Breast epithelium (tissue), 4 donors: ENCODE data around the gene POGLUT2. TPM values are rescaled to one million over a fixed set of nuclear protein-coding genes. Genes with fewer than 3 reads are reported as not detected.

Experiments used
- DNase-seq, 2 donors: peaks; one replicate each; pipeline ENCODE4 v3.0.0-alpha.2; 2019; ENCODE audit warnings: low spot score in 2 of 2
- H3K27ac ChIP-seq, 2 donors: fragments of 200-600 bp; sonication (generic) in 1 of 2; one replicate each; pipeline ENCODE4 v1.5.1; 2016 to 2019; ENCODE audit warnings: mild to moderate bottlenecking in 1 of 2
- H3K27me3 ChIP-seq, 2 donors: fragments of 200-600 bp; sonication (generic) in 1 of 2; one replicate each; pipeline versions ENCODE4 v1.5.1 to v1.6.0; 2017 to 2019; ENCODE audit warnings: control low read depth in 1 of 2, mild to moderate bottlenecking in 1 of 2
- H3K36me3 ChIP-seq: fragments of 200-600 bp; one replicate; pipeline ENCODE4 v1.5.1; 2019
- H3K4me1 ChIP-seq, 2 donors: fragments of 200-600 bp; sonication (generic); one replicate each; pipeline ENCODE4 v1.5.1; 2016 to 2019; ENCODE audit warnings: control low read depth in 1 of 2
- H3K4me3 ChIP-seq, 3 donors: fragments of 200-600 bp; sonication (generic); 1 replicate in 2 of 3; 2 replicates in 1 of 3; pipeline ENCODE4 v1.5.1; 2016 to 2019; ENCODE audit warnings: mild to moderate bottlenecking in 3 of 3, moderate library complexity in 2 of 3
- H3K9me3 ChIP-seq, 2 donors: fragments of 200-600 bp; sonication (generic) in 1 of 2; one replicate each; pipeline ENCODE4 v1.5.1; 2016 to 2019; ENCODE audit warnings: control low read depth in 1 of 2
- POLR2A ChIP-seq: fragments of 450-650 bp; IDR thresholded peaks from one replicate; pipeline ENCODE4 v1.6.1; 2016; ENCODE audit warnings: antibody characterized with exemption, mild to moderate bottlenecking, moderate library complexity
- POLR2AphosphoS5 ChIP-seq, 3 donors: sonication (generic); formaldehyde crosslinking; IDR thresholded peaks; one replicate each; pipeline ENCODE4 v1.6.1; 2017; ENCODE audit warnings: antibody characterized with exemption in 3 of 3
- intact Hi-C: fragments of 100-400 bp; cut with DNase I; formaldehyde crosslinking; loops from one replicate; pipeline ENCODE4 v1.15.1; 2023; ENCODE audit warnings: low total_unique reads
- total RNA-seq, 3 donors: library from RNA; depleted of rRNA; stranded (reverse); fragments of >200 nt; gene quantifications; one replicate each; pipeline ENCODE4 v1.1.0, GENCODE V29; 2016
- TF ChIP-seq, protein P1 (sequence below), 3 donors: fragments of 450-650 bp; IDR thresholded peaks; one replicate each; pipeline ENCODE4 v1.5.1; 2016 to 2017; ENCODE audit warnings: antibody characterized with exemption in 3 of 3, mild to moderate bottlenecking in 3 of 3, moderate library complexity in 3 of 3

Gene POGLUT2
- total RNA-seq, 3 donors from 2014 or later, result 3.2 to 5.9 (median 5.9) TPM

DNA sequence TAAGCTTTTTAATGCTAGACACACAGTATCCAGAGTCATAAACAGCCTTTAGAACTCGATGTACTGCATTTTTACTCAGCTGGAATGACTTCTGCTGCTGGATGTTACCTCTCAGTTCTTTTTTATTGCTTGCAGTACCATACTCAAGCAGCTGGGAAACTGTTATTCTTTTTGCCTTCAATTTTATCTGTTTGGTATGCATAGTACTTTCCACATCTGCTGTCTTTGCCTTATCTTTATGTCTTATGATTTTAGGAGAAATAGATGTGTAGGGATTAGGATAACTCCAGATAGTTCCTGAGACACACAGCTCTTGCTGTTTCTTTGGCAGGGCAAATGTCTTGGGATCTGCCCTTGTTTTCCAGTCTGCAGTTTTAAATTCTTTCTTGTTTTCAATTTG, 56.7 kb downstream of the POGLUT2 start:
- DNase-seq, result no peak
- intact Hi-C loops, result no loop called here
- no peak for TF ChIP-seq POLR2AphosphoS5 (IDR thresholded peaks at IDR 0.05)
- TF ChIP-seq POLR2A, result no peak
- TF ChIP-seq, protein P1, sequence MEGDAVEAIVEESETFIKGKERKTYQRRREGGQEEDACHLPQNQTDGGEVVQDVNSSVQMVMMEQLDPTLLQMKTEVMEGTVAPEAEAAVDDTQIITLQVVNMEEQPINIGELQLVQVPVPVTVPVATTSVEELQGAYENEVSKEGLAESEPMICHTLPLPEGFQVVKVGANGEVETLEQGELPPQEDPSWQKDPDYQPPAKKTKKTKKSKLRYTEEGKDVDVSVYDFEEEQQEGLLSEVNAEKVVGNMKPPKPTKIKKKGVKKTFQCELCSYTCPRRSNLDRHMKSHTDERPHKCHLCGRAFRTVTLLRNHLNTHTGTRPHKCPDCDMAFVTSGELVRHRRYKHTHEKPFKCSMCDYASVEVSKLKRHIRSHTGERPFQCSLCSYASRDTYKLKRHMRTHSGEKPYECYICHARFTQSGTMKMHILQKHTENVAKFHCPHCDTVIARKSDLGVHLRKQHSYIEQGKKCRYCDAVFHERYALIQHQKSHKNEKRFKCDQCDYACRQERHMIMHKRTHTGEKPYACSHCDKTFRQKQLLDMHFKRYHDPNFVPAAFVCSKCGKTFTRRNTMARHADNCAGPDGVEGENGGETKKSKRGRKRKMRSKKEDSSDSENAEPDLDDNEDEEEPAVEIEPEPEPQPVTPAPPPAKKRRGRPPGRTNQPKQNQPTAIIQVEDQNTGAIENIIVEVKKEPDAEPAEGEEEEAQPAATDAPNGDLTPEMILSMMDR (IDR thresholded peaks at IDR 0.05), result no peak

More for the DNA sequence above, 56.7 kb downstream of the POGLUT2 start:
- H3K9me3 ChIP-seq, result peaks cover 0 to 28% of the 10 kb centered on the region in 2 donors
- H3K27ac ChIP-seq, result no peak overlapping the region
- no peak overlapping the region for H3K4me3 ChIP-seq
- no peaks in the 10 kb centered on the region for H3K4me1 ChIP-seq
- no peaks in the 10 kb centered on the region for H3K27me3 ChIP-seq
- no peaks in the 10 kb centered on the region for H3K36me3 ChIP-seq

Other genes with a start within 250 kb of the POGLUT2 start
- gene TPP2, start 202.0 kb downstream of the POGLUT2 start, total RNA-seq, result 10 to 100 TPM; 50.2 to 62.9 (median 51.8) TPM
- gene METTL21C, start 103.9 kb downstream of the POGLUT2 start, total RNA-seq, result not detected
- gene TEX30, start 25.2 kb downstream of the POGLUT2 start, total RNA-seq, result 10 to 100 TPM in 1 of 3 donors, 1 to 10 TPM in 2; 8.3 to 11.8 (median 9.3) TPM
- gene BIVM, start 143 bp upstream of the POGLUT2 start, total RNA-seq, result 10 to 100 TPM; 15.2 to 29.6 (median 27.2) TPM
- 10 to 100 TPM; 76.0 to 85.0 (median 77.6) TPM for gene ERCC5, start 47.1 kb upstream of the POGLUT2 start, total RNA-seq